K562 (cell line): ENCODE measurements around the gene TSGA10IP. TPM values are rescaled to one million over a fixed set of nuclear protein-coding genes. Genes with fewer than 3 reads are reported as not detected.

ENCODE experiments used
- ATF3 ChIP-seq, 2 experiments: fragments of 450-650 bp in 1 of 2; sonication (generic) in 1 of 2; formaldehyde crosslinking in 1 of 2; IDR thresholded peaks in 1 of 2; conservative IDR thresholded peaks in 1 of 2; 2 replicates each; pipeline versions ENCODE4 v1.6.1 to v1.8.1; 2016 to 2023; ENCODE audit warnings: mild to moderate bottlenecking in 2 of 2, moderate library complexity in 2 of 2, inconsistent platforms in 1 of 2, missing genetic modification reagents in 1 of 2
- CCAR2 ChIP-seq: fragments of 200-400 bp; formaldehyde crosslinking; IDR thresholded peaks from 2 replicates; pipeline ENCODE4 v1.6.1; 2017; ENCODE audit warnings: mild to moderate bottlenecking, low read depth, low read length
- DPF2 ChIP-seq: fragments of 450-650 bp; IDR thresholded peaks from 2 replicates; pipeline ENCODE4 v1.6.1; 2016
- NKRF ChIP-seq: fragments of 450-650 bp; IDR thresholded peaks from 2 replicates; pipeline ENCODE4 v1.6.1; 2016; ENCODE audit warnings: borderline replicate concordance
- RBM34 ChIP-seq: fragments of 200-400 bp; formaldehyde crosslinking; IDR thresholded peaks from 2 replicates; pipeline ENCODE4 v1.6.1; 2018; ENCODE audit warnings: low read length, borderline replicate concordance; ENCODE audit not compliant: insufficient read depth
- ZFP30 ChIP-seq: fragments of 250-450 bp; sonication (Bioruptor Pico); IDR thresholded peaks from 2 replicates; pipeline ENCODE4 v1.8.0; 2022; ENCODE audit warnings: moderate library complexity, mild to moderate bottlenecking, inconsistent platforms, borderline replicate concordance
- ZFX ChIP-seq: sonication (generic); formaldehyde crosslinking; IDR thresholded peaks from 2 replicates; pipeline ENCODE4 v1.8.0; 2022; ENCODE audit warnings: mild to moderate bottlenecking, missing genetic modification reagents, moderate library complexity
- ZNF584 ChIP-seq: fragments of 200-800 bp; sonication (Bioruptor generic); IDR thresholded peaks from 2 replicates; pipeline ENCODE4 v1.6.1; 2016; ENCODE audit warnings: low read depth, mild to moderate bottlenecking, missing genetic modification characterization, missing compliant biosample characterization
- polyA plus RNA-seq, 8 experiments: library from polyadenylated mRNA; depleted of rRNA in 4 of 8; stranded (reverse) in 5 of 8; unstranded in 3 of 8; fragments of >200 nt; fragmentation: Nextera tagmentation in 2 of 8; fragmentation: Illumina TruSeq in 1 of 8; extraction: Ambion mirVana in 2 of 8; extraction: Trizol in 1 of 8; gene quantifications; 2 replicates each; pipeline versions ENCODE4 v1.2.1 to v1.2.3, GENCODE V29; 2011 to 2014; ENCODE audit warnings: inconsistent platforms in 1 of 8, missing spikeins in 1 of 8
- total RNA-seq, 7 experiments: library from RNA; depleted of rRNA in 6 of 7; stranded (reverse); fragments of >200 nt in 6 of 7; fragmentation: Illumina TruSeq in 2 of 7; extraction: Trizol in 2 of 7; gene quantifications; 2 replicates each; pipeline versions ENCODE4 v1.2.1 to v1.2.3, GENCODE V29; 2011 to 2021; ENCODE audit warnings: low replicate concordance in 1 of 7

Gene TSGA10IP
- total and polyA plus RNA-seq, 9 of the 15 experiments (the other 6 are each of a cell fraction or from before 2014, with no cell fraction given), result not detected

GRCh38 chr11:65947603-65948125 is 2.4 kb downstream of the TSGA10IP start (continued):
- no peak for TF ChIP-seq NKRF
- no peak for TF ChIP-seq ZFP30 (CRISPR knock-in tag)
- TF ChIP-seq CCAR2, result no peak
- TF ChIP-seq ATF3 (IDR thresholded peaks at IDR 0.05), result no peak
- no peak for TF ChIP-seq ATF3 (CRISPR knock-in tag; conservative IDR thresholded peaks at IDR 0.05)
- no peak for TF ChIP-seq DPF2
- TF ChIP-seq RBM34, result no peak
- TF ChIP-seq ZFX (CRISPR knock-in tag), result no peak
- no peak for TF ChIP-seq ZNF584 (CRISPR knock-in tag)
